HG03196 (cell line): ENCODE results near the gene KDM1B.
A peak's percentile ranks its signal among the peaks of the same experiment; 100 is the strongest.

Source experiments
- ATAC-seq: cut with Tn5 transposase; IDR thresholded peaks from one replicate; pipeline ENCODE4 v1.9.1; 2021; ENCODE audit not compliant: unreplicated experiment

Gene KDM1B, protein sequence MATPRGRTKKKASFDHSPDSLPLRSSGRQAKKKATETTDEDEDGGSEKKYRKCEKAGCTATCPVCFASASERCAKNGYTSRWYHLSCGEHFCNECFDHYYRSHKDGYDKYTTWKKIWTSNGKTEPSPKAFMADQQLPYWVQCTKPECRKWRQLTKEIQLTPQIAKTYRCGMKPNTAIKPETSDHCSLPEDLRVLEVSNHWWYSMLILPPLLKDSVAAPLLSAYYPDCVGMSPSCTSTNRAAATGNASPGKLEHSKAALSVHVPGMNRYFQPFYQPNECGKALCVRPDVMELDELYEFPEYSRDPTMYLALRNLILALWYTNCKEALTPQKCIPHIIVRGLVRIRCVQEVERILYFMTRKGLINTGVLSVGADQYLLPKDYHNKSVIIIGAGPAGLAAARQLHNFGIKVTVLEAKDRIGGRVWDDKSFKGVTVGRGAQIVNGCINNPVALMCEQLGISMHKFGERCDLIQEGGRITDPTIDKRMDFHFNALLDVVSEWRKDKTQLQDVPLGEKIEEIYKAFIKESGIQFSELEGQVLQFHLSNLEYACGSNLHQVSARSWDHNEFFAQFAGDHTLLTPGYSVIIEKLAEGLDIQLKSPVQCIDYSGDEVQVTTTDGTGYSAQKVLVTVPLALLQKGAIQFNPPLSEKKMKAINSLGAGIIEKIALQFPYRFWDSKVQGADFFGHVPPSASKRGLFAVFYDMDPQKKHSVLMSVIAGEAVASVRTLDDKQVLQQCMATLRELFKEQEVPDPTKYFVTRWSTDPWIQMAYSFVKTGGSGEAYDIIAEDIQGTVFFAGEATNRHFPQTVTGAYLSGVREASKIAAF

DNA sequence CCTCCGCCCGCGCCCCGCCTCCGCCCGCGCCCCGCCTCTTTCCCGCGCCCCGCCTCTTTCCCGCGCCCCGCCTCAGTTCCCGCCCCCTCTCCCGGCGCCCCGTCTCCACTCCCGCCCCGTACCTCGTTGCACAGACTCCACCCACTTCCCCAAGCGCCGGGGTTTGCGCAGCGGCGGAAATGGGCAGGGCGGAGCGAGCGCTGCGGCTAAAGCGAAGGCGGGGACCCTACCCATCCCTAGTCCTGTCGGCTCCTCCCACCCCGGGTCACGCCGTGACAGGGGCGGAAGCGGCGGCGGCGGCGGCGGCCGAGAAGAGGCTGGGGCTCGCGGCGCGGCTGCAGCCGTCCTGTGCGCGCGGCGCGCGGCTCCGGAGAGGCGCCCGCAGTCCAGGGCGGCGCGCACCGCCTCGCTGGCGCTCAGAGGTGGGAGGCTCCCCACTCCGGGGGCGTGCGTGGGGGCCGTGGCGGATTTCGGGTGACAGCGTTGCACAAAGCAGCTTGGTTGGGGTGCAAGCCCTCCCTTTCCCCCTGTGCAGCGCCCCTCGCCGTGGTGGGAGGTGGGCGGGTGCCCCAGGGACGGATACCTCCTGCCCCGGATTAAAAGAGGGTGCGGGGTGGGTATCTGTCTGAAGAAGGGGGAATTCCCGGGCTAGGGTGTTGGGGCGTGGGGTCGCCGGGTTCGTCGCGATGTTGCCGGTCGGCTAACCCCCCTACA, at the start of gene KDM1B:
Gene KDM1B, plus strand, starts transcription at position 273 of the 714 bp plus-strand sequence. CDS start 4,474 bp downstream, outside the sequence.
- peak; percentile 88 for ATAC-seq

DNA sequence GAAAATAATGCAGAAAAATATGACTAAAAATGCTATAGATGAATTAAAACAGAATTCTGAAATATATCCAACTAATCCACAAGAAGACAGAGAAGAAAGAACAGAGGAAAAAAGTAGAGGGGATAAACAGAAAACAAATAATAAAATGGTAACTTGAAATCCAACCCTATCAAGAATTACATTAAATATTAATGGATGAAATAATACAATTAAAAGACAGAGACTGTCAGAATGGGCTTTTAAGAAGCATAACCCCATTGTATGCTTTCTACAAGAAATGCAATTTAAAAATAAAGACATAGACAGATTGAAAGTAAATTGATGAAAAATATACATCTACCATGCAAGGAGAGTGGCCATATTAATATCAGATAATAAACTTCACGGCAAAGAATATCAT, 48.2 kb upstream of the KDM1B start:
- ATAC-seq: no peak

GRCh38 chr6:18110162-18110561, 45.1 kb upstream of the KDM1B start:
- ATAC-seq: no peak

DNA sequence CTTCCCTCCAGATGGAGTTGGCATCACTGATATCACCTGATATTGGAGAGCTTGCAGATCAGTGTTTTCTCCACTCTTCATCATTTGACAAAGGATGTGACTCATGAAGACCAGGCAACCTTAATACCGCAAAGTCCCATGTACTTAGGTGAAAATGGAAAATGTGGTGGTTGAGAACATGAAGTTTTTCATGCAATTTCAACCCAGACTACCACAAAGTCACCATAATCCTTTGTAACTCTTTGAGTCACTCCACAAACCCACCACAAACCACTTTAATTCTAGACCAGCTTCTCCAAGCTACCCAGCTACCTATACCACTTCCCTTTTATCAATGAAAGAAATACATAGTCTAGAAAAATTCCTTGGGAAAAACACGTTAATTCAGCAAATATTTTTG, 39.9 kb upstream of the KDM1B start:
- no peak for ATAC-seq

DNA sequence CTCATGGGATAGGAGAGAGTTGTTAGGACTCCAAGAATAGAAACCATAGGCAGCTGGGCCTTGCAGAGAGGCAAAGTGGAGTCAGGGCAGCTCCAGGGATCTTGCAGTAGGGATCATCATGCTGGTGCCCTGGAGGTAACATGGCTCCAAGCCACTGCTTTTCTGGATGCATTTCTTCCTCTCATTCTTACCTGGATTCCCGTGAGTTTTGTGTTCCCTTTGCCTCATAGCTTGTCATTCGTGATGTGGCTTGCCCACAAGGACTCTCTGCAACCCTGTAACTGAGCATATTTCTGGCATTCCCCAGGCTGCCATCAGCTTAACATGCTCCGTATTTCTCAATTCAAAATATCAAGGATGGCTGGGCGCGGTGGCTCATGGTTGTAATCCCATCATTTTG, 38.1 kb upstream of the KDM1B start:
- ATAC-seq: no peak

DNA sequence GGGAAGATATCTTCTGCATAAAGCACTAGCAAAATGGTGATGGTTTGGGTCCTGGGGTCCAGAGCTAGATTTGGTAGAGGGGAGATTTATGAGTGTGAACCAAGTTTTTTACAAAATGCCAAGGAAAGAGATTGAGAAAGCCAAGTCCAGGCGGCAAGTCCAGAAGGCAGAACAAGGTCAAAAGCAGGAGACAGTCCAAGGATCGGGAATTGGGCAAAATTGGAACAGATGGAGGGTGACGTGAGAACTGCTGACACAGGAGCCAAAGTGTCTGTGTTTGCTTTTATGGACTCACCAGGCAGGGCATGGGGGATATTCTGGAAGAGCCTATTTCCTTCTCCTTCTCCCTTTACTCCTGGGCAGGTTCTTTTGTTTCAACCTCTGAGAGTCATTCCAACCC, 36.9 kb upstream of the KDM1B start:
- ATAC-seq: no peak

GRCh38 chr6:18119236-18119635, 36.0 kb upstream of the KDM1B start:
- ATAC-seq: no peak

- no peak for ATAC-seq
Observed at GRCh38 chr6:18121580-18122127, 33.6 kb upstream of the KDM1B start.

DNA sequence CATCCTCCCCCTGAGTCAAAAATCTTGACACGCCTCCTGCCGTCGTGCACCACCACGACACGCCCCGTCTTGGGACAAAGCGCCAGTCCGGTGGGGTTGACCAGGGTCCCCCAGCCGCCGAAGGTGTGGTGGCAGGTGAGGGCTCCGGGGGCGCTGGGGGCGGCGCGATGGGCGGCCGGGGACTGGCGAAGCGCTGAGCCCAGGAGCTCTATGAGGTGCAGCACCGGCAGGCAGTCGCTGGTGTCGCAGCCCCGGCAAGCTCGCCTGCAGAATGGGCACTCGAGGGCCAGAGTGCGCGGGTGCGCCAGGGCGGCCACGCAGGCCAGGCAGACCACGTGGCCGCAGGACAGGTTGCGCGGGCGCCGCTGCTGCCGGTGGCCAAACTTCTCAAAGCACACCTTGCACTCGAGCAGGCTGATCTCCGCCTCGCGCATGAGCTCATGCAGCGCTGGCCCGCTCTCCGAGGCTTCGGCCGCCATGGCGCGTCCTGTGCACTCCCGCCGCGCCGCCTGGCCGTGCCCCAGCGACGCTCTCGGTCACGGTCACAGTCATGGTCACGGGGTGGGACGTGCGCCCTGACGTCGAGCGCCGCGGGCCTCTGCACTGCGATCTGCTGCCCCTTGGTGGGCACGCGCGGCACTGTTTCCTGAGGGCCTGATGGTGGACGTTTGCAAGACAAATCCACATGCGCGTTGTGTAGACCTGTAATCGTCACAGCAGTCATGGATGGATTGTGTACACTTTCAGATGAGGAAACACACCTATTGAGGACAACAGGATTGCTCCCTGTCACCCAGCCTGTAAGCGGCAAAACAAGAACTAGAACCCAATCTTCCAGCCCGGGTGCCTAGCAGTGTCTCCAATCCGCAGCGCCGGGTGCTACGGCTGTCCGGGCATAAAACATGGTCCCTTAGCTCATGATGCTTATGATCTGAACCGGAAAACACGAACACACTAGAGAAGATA, 32.8 kb upstream of the KDM1B start, which contains the start of gene NHLRC1:
Gene NHLRC1, minus strand, starts transcription at position 550 of the 966 bp plus-strand sequence. Its CDS starts 71 bp downstream, at position 479.
- peak; percentile 98 for ATAC-seq

DNA sequence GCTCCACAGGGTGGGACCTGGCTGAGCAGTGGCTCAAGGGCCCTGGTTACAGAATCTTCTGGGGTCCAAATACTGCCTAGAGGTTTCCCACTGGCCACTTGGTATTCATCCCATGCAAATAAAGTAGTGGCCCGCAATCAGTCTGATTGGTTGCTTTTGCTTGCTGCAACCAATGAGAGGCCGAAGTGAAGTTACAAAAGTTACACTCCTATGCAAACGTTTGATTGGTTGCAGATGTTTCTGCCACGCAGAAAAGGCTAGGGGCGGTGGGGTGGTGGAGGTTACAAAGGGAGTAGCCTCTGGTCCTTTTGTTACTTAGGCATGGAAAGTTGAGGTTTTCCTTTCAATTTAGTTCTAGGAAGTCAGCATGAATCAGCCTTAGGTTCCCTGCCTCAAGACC, 29.1 kb upstream of the KDM1B start:
- no peak for ATAC-seq

- ATAC-seq: no peak
Observed at GRCh38 chr6:18132346-18132745, 22.9 kb upstream of the KDM1B start.

DNA sequence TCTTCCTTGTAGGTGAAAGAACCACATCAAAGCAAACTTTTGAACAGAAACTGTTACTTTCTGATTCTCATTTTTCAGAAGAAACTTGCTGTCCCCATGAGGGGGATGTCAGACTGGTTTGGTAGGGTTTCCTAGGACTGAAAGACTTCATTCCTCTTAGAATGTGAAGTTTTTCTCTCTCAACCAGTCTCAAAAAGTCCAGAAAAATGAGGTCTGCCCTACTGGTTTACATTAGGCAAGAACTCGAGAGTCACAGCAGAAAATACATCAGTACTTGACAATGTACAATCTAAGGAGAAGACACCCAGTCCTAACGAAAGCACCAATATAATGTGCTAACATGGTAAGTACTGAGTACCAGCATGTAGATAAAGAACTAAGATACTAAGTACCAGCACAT, 20.1 kb upstream of the KDM1B start:
- ATAC-seq: no peak

DNA sequence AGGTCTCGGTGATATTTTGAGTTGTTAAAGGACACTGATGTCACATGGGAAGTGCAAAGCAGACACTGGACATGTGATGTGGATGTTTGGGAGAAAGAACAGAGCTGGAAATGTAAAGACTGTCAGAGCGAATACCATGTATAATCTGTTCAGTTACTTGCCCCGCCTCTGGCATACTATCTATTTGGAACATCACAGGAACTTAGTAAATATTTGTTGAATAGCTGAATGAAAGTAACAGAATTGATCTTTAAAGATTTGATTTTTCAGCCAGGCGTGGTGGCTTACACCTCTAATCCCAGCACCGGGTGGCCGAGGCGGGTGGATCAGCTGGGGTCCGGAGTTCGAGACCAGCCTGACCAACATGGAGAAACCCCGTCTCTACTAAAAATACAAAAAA, 19.0 kb upstream of the KDM1B start:
- no peak for ATAC-seq

GRCh38 chr6:18138906-18139305, 16.3 kb upstream of the KDM1B start:
- ATAC-seq: no peak

DNA sequence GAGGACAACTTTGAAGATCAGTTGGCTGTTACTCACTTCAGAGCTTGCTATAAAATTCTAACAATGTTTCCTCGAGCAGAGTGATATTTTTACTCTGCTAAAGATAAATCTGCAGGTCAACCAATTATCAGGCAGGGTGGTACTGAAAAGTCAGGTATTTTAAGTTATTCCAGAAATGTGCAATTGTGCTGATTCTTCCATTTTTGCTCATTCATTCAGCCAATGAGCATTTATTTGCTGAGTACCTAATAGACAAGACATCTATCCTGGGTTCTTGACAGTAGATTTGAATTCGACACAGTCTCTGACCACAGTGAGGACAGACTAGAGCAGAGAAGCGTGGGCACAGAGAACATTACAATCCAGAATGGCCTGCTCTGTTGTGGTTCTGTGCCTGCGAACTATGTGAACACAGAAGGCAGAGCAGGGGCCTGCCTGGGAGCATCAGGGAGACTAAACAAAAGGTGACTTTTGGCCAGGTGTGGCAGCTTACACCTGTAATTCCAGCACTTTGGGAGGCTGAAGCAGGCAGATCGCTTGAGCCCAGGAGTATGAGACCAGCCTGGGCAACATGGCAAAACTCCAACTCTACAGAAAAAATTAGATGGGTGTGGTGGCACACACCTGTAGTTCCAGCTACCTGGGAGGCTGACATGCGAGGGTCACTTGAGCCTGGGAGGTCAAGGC, 15.1 kb upstream of the KDM1B start:
- ATAC-seq: no peak

DNA sequence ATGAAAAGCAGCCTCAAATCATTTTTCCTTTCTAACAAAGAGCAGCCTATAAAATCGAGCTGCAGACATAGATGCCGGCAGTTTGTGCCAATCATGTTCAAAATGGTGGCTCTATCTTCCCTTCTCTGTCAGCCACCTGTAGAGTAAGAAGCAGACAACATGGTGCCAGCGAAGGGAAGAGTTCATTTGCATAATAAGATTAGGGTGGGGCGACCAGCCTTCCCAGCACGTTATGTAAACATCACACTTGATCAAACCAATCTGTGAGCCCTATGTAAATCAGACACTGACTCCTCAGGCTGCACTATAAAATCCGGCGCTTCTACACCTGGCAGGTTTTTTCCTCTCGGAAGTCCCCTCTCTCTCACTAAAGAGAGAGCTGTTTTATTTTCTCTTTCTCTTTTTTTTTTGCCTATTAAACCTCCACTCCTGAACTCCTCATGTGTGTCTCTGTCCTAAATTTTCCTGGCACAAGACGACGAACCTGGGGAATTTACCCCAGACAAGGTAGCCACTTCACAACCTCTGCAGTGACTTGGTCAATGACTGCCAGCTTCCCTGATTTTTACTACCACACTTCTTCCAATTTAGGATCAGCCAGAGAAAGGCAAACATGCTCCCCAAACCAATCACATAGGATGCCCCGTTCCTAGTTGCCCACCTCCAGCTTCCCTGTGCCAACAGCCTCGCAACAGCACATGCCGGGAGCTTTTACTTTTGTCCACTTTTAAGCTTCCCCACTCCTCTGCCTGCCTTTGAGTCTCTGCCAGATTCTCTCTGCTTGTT, 13.2 kb upstream of the KDM1B start:
- ATAC-seq: no peak

DNA sequence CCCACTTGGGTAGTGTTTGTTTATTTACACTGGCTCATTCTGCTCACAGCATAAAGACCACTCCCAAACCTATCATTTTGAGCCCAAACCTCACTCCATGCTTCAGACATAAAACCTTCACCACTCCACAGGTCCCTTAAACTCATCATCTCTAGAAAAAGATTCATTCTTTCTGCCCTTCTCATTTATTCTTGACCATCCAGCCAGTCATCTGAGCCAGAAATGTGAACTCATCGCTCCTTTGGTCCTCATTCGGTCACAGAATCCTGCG, 12.7 kb upstream of the KDM1B start:
- no peak for ATAC-seq

DNA sequence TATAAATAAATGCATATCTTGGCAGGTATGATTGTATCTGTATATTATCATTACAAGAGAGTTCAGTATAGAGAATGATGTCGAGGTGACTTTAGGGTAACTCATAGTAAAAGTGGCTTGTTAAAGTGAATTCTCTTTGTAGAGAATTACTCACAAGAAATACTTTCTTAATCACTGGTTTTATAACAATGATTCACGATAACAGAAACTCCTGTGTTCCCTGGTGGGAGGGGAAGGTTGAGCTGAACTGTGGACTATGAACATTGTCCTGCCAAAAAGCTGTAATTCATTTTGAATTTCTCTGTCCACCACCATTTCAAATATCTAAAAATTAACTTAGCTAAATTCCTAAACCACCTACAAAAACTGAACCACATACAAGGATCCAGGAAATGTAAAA, 8.1 kb upstream of the KDM1B start:
- ATAC-seq: no peak

- ATAC-seq: no peak
Observed at GRCh38 chr6:18147616-18148015, 7.6 kb upstream of the KDM1B start.
